Erythroblast (primary cell): ENCODE measurements around the gene ZNF746.

ENCODE experiments used
- GATA1 ChIP-seq: IDR thresholded peaks from 2 replicates; pipeline ENCODE4 v1.6.1; 2011; ENCODE audit warnings: low read depth, mild to moderate bottlenecking, control low read depth, low read length, moderate library complexity
- POLR2A ChIP-seq: IDR thresholded peaks from 2 replicates; pipeline ENCODE4 v1.6.1; 2011; ENCODE audit warnings: mild to moderate bottlenecking, low read length

DNA sequence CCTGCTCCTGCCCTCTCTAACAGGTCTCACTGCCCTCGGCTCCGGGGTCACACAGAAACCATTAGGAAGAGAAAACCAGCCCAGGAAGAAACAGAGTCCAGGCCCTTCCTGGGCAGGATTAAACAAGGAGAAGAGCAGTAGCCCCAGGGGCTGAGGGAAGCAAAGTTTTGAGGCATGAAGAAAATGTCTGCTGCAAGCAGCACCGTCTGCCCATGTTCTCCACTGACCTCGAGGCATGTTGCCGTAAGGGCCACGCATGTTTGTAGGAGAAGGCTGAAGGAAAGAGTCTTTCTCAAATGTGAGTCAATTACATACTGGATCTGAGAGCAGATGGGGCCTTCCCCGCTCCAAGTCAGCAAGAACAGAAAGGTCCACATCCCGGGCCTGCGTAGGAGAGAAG is 4.2 kb downstream of the ZNF746 start:
- TF ChIP-seq POLR2A (no peak), GATA1 (no peak)
